ENCODE results near the gene MEGF11.

GRCh38 chr15:66096688-66097058 is 156.9 kb downstream of the MEGF11 start:
- no peak for TF ChIP-seq NFRKB (IDR thresholded peaks at IDR 0.05)
- TF ChIP-seq SUZ12 (IDR thresholded peaks at IDR 0.05): no peak
- TF ChIP-seq BHLHE40 (IDR thresholded peaks at IDR 0.05; ENCODE audit: borderline replicate concordance): no peak
- TF ChIP-seq FOXM1 (IDR thresholded peaks at IDR 0.05; ENCODE audit: borderline replicate concordance): no peak
- no peak for TF ChIP-seq HDGF (IDR thresholded peaks at IDR 0.05; ENCODE audit: borderline replicate concordance)
- no peak for TF ChIP-seq CTBP1 (IDR thresholded peaks at IDR 0.05; ENCODE audit: borderline replicate concordance)
- no peak for TF ChIP-seq SP1 (IDR thresholded peaks at IDR 0.05)
- TF ChIP-seq ARNT (IDR thresholded peaks at IDR 0.05): no peak
- TF ChIP-seq ZNF384 (IDR thresholded peaks at IDR 0.05): no peak
